ENCODE measurements around the gene JAM3. TPM values are rescaled to one million over a fixed set of nuclear protein-coding genes. Genes with fewer than 3 reads are reported as not detected.
A peak's percentile ranks its signal among the peaks of the same experiment; 100 is the strongest.

Gene JAM3
- total and polyA plus RNA-seq, 2 of the 4 experiments (the other 2 are of a cell fraction) = 38.0 to 71.5 TPM

GRCh38 chr11:134124660-134125451, 56.0 kb downstream of the JAM3 start:
- 22% methylated on average over 25 of the region's 54 CpGs; no CpG with 5 or more reads in 1 of the 2 experiments for WGBS, 2 experiments (ENCODE audit: extremely low coverage in 2 of 2, insufficient read length in 1 of 2)

More at GRCh38 chr11:134124660-134125451, 56.0 kb downstream of the JAM3 start:
- Histone ChIP-seq H2AK9ac (replicated peaks; ENCODE audit: low read depth, low read length, poor library complexity) (no peak overlapping the region), H2BK20ac (ENCODE audit: low read depth, low read length) (peak overlapping the region; percentile 54; the same call in 1 of the 2 replicates), H3K27me3 (ENCODE audit: control insufficient read depth, insufficient read depth, low read length) (no peaks in the 10 kb centered on the region), H4K20me1 (ENCODE audit: insufficient read depth, low read length) (peaks cover 8% of the 10 kb centered on the region; the same call in 1 of the 2 replicates), H3K4me2 (ENCODE audit: low read depth, low read length) (peak overlapping the region; percentile 87), H3K4me1 (ENCODE audit: control insufficient read depth, insufficient read depth, low read length) (peaks cover 18% of the 10 kb centered on the region), H3K9me1 (ENCODE audit: insufficient read depth, low read length) (peaks cover 6% of the 10 kb centered on the region), H4K8ac (ENCODE audit: low read depth in 2 of 2, low read length in 2 of 2) (peak overlapping the region; percentile 27 to 52; a peak in 2 of 4 replicates), H2BK15ac (ENCODE audit: low read depth, low read length) (no peak overlapping the region; the same call in 2 of the 3 replicates), H4K5ac (ENCODE audit: low read depth, low read length) (peak overlapping the region; percentile 4; the same call in 1 of the 2 replicates), H3K18ac (ENCODE audit: low read depth, low read length) (peak overlapping the region; percentile 41), H3K4me3 (ENCODE audit: insufficient read depth, low read depth, low read length) (peak overlapping the region; percentile 47), H2BK120ac (ENCODE audit: low read depth, low read length) (peak overlapping the region; percentile 50), H3K14ac (replicated peaks; ENCODE audit: low read depth, low read length) (0 out of 2 replicates have a peak overlapping the region, but pooled peaks have one; percentile 24), H3K4ac (ENCODE audit: low read depth, low read length) (peak overlapping the region; percentile 86), H2AK5ac (ENCODE audit: low read depth, low read length) (no peak overlapping the region; the same call in 1 of the 2 replicates), H3K9ac (ENCODE audit: low read depth, low read length) (peak overlapping the region; percentile 57), H4K91ac (ENCODE audit: insufficient read depth, low read depth, low read length) (peak overlapping the region; percentile 9; the same call in 1 of the 2 replicates), H3K56ac (ENCODE audit: extremely low read depth, insufficient read depth, low read length) (peak overlapping the region; percentile 66; the same call in 1 of the 2 replicates), H3K36me3 (ENCODE audit: control insufficient read depth, insufficient read depth, low read length) (no peaks in the 10 kb centered on the region), H3K23ac (ENCODE audit: low read depth, low read length) (peak overlapping the region; percentile 76), H2AFZ (replicated peaks; ENCODE audit: low read length, poor library complexity) (peak overlapping the region; percentile 64), H3K9me3 (ENCODE audit: control insufficient read depth, insufficient read depth, low read length) (no peaks in the 10 kb centered on the region), H2BK5ac (ENCODE audit: low read depth, low read length, poor library complexity, severe bottlenecking) (peak overlapping the region; percentile 44), H3K27ac (ENCODE audit: insufficient read depth, low read length) (peak overlapping the region; percentile 50), H3K79me1 (ENCODE audit: low read depth in 1 of 2, low read length in 2 of 2) (peaks cover 17 to 44% of the 10 kb centered on the region in 2 experiments)
- in situ Hi-C loops (cut with MboI; ENCODE audit: low sequenced_read_pairs) = no loop called here
- intact Hi-C loops (cut with micrococcal nuclease) = no loop called here
- no TSS peak for BruUV-seq (replicated peaks)
- peak; percentile 66 for DNase-seq
- POLR2A ChIA-PET (ENCODE audit: unreplicated experiment) = interaction anchor here (0.6 kb wide), 1 partner anchor 320 kb away, joined by 5 read pairs; no protein-coding TSS in a partner anchor
- TF ChIP-seq BHLHE40 (IDR thresholded peaks at IDR 0.05; ENCODE audit: low read depth, low read length) (peak; percentile 72), RCOR1 (IDR thresholded peaks at IDR 0.05; ENCODE audit: insufficient replicate concordance, low read length) (no peak)
- dilution Hi-C loops (cut with HindIII; ENCODE audit: low sequenced_read_pairs, unreplicated experiment) = no loop called here
- ATAC-seq (ENCODE audit: low read depth) = peak; percentile 2; the same call in 1 of the 2 replicates
- CTCF ChIA-PET = interaction anchor here (0.9 to 1.1 kb wide), 2 partner anchors 33 to 78 kb away, joined by 3 to 7 read pairs; no protein-coding TSS in a partner anchor
